Measurements from ENCODE around the gene DRG2. TPM values are rescaled to one million over a fixed set of nuclear protein-coding genes. Genes with fewer than 3 reads are reported as not detected.

DRG2 gene
- polyA plus RNA-seq, 2 donors, result 29.8 to 35.0 TPM

- Histone ChIP-seq H3K36me3 (ENCODE audit: control insufficient read depth in 2 of 2, insufficient read depth in 2 of 2, low read length in 1 of 2) (peaks cover 0 to 4% of the 10 kb centered on the region in 2 donors), H3K27ac (ENCODE audit: low read depth in 2 of 2, low read length in 1 of 2) (no peak overlapping the region), H3K4me1 (ENCODE audit: control insufficient read depth in 2 of 2, insufficient read depth in 2 of 2, low read length in 1 of 2) (no peaks in the 10 kb centered on the region), H3K27me3 (ENCODE audit: control insufficient read depth in 1 of 2, insufficient read depth in 2 of 2, low read length in 2 of 2) (no peaks in the 10 kb centered on the region), H3K9me3 (ENCODE audit: control insufficient read depth in 2 of 2, insufficient read depth in 1 of 2, low read depth in 1 of 2, low read length in 1 of 2) (no peaks in the 10 kb centered on the region), H3K4me3 (ENCODE audit: low read depth in 1 of 2, low read length in 2 of 2) (no peak overlapping the region)
Observed at GRCh38 chr17:18071751-18072150, 16.0 kb upstream of the DRG2 start.

DNA sequence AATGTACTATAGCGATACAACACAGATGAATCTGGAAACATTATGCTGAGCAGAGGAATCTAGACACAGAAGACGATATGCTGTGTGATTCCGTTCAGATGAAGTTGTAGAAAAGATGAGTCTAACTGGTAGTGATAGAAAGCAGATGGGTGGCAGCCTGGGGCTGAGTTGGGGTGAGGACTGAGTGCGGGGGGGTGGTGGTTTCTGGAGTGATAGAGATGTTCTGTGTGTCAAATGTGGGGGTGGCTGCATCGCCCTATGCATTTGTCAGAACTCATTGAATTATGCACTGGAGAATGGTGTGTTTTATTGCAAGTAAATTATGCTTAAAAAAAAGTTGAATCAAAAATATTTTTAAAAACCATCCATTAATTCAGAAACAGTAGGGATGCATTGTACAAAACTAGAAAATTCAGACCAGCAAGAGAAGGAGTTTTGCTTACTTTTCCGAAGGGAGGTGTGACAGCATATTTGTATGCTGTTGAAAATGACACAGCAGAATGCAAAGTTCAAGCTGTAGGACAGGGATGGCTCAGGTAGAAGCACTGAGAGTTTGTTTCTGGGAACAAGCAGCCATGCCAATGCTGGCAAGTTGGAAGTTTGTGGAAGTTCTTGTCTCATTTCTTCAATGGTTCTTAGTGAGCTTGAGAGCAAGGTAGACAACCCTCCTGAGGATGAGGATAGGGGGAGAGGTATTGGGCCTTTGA lies 13.0 kb upstream of the DRG2 start:
- 79 to 83% methylated on average over 6 of the region's 6 CpGs for WGBS, 2 donors
- no peak overlapping the region for H3K27ac ChIP-seq (ENCODE audit: low read depth in 2 of 2, low read length in 1 of 2)
- no peaks in the 10 kb centered on the region for H3K4me1 ChIP-seq (ENCODE audit: control insufficient read depth in 2 of 2, insufficient read depth in 2 of 2, low read length in 1 of 2)
- H3K4me3 ChIP-seq (ENCODE audit: low read depth in 1 of 2, low read length in 2 of 2), result no peak overlapping the region
- peaks cover 0 to 2% of the 10 kb centered on the region in 2 donors for H3K27me3 ChIP-seq (ENCODE audit: control insufficient read depth in 1 of 2, insufficient read depth in 2 of 2, low read length in 2 of 2)
- no peaks in the 10 kb centered on the region for H3K36me3 ChIP-seq (ENCODE audit: control insufficient read depth in 2 of 2, insufficient read depth in 2 of 2, low read length in 1 of 2)
- H3K9me3 ChIP-seq (ENCODE audit: control insufficient read depth in 2 of 2, insufficient read depth in 1 of 2, low read depth in 1 of 2, low read length in 1 of 2), result no peaks in the 10 kb centered on the region

DNA sequence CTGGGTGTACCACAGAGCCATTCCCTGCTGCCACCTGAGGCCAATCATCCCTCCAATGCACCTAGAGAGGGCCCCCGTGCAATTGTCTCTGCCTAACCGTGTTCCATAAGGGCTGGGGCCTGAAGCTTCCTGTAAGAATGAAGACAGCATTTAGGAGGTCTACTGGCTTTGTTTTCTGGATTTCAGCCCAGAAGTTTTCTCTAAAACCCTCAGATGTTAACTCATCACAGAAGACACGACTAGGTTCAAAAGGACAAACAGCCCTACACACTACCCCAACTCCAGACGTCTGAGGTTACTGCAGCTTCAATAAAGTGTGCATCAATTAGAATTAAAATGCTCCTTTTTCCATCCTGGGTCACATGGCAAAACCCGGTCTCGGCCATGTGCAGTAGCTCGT lies 10.8 kb upstream of the DRG2 start:
- Histone ChIP-seq H3K36me3 (ENCODE audit: control insufficient read depth in 2 of 2, insufficient read depth in 2 of 2, low read length in 1 of 2) (no peaks in the 10 kb centered on the region), H3K27me3 (ENCODE audit: control insufficient read depth in 1 of 2, insufficient read depth in 2 of 2, low read length in 2 of 2) (peaks cover 0 to 2% of the 10 kb centered on the region in 2 donors), H3K9me3 (ENCODE audit: control insufficient read depth in 2 of 2, insufficient read depth in 1 of 2, low read depth in 1 of 2, low read length in 1 of 2) (no peaks in the 10 kb centered on the region), H3K4me3 (ENCODE audit: low read depth in 1 of 2, low read length in 2 of 2) (no peak overlapping the region), H3K27ac (ENCODE audit: low read depth in 2 of 2, low read length in 1 of 2) (no peak overlapping the region), H3K4me1 (ENCODE audit: control insufficient read depth in 2 of 2, insufficient read depth in 2 of 2, low read length in 1 of 2) (no peaks in the 10 kb centered on the region)
- 62 to 66% methylated on average over 7 of the region's 7 CpGs for WGBS, 2 donors

DNA sequence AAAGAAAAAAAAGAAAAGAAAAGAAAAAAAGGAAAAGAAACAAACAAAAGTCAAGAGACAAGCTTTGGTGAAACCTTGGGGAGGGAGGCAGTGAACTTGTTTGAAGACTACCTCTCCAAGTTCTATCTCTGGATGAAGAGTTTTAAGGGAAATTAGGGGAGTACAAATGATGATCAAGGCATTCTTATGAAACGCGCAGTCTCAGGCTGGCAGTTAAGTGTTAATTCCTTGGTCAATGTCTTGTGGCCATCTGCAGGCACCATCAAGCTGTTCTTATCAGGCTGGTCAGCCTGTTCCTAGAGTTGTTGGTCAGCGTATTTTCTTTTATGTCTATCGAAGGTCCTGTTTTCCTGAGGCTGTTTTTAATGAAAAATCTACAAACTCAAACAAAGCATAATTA lies 8.2 kb upstream of the DRG2 start:
- Histone ChIP-seq H3K27me3 (ENCODE audit: control insufficient read depth in 1 of 2, insufficient read depth in 2 of 2, low read length in 2 of 2) (peaks cover 0 to 2% of the 10 kb centered on the region in 2 donors), H3K36me3 (ENCODE audit: control insufficient read depth in 2 of 2, insufficient read depth in 2 of 2, low read length in 1 of 2) (no peaks in the 10 kb centered on the region), H3K4me1 (ENCODE audit: control insufficient read depth in 2 of 2, insufficient read depth in 2 of 2, low read length in 1 of 2) (no peaks in the 10 kb centered on the region), H3K4me3 (ENCODE audit: low read depth in 1 of 2, low read length in 2 of 2) (no peak overlapping the region), H3K27ac (ENCODE audit: low read depth in 2 of 2, low read length in 1 of 2) (no peak overlapping the region), H3K9me3 (ENCODE audit: control insufficient read depth in 2 of 2, insufficient read depth in 1 of 2, low read depth in 1 of 2, low read length in 1 of 2) (no peaks in the 10 kb centered on the region)
- WGBS, 2 donors, result 71% methylated on average over 4 of the region's 4 CpGs

- Histone ChIP-seq H3K27ac (ENCODE audit: low read depth in 2 of 2, low read length in 1 of 2) (no peak overlapping the region), H3K4me1 (ENCODE audit: control insufficient read depth in 2 of 2, insufficient read depth in 2 of 2, low read length in 1 of 2) (peaks cover 0 to 4% of the 10 kb centered on the region in 2 donors), H3K9me3 (ENCODE audit: control insufficient read depth in 2 of 2, insufficient read depth in 1 of 2, low read depth in 1 of 2, low read length in 1 of 2) (no peaks in the 10 kb centered on the region), H3K36me3 (ENCODE audit: control insufficient read depth in 2 of 2, insufficient read depth in 2 of 2, low read length in 1 of 2) (no peaks in the 10 kb centered on the region), H3K27me3 (ENCODE audit: control insufficient read depth in 1 of 2, insufficient read depth in 2 of 2, low read length in 2 of 2) (no peaks in the 10 kb centered on the region), H3K4me3 (ENCODE audit: low read depth in 1 of 2, low read length in 2 of 2) (no peak overlapping the region)
- WGBS, 2 donors, result 83 to 85% methylated on average over 4 of the region's 4 CpGs
Observed at GRCh38 chr17:18084256-18084655, 3.5 kb upstream of the DRG2 start.

- H3K4me3 ChIP-seq (ENCODE audit: low read depth in 1 of 2, low read length in 2 of 2), result no peak overlapping the region
- no peak overlapping the region for H3K27ac ChIP-seq (ENCODE audit: low read depth in 2 of 2, low read length in 1 of 2)
- H3K27me3 ChIP-seq (ENCODE audit: control insufficient read depth in 1 of 2, insufficient read depth in 2 of 2, low read length in 2 of 2), result no peaks in the 10 kb centered on the region
- H3K36me3 ChIP-seq (ENCODE audit: control insufficient read depth in 2 of 2, insufficient read depth in 2 of 2, low read length in 1 of 2), result peaks cover 3 to 9% of the 10 kb centered on the region in 2 donors
- H3K9me3 ChIP-seq (ENCODE audit: control insufficient read depth in 2 of 2, insufficient read depth in 1 of 2, low read depth in 1 of 2, low read length in 1 of 2), result no peaks in the 10 kb centered on the region
- WGBS, 2 donors, result 98% methylated on average over 2 of the region's 2 CpGs
- peaks cover 0 to 4% of the 10 kb centered on the region in 2 donors for H3K4me1 ChIP-seq (ENCODE audit: control insufficient read depth in 2 of 2, insufficient read depth in 2 of 2, low read length in 1 of 2)
Observed at GRCh38 chr17:18089613-18090012, 1.9 kb downstream of the DRG2 start.

GRCh38 chr17:18093616-18094408 lies 6.1 kb downstream of the DRG2 start:
- H3K4me3 ChIP-seq (ENCODE audit: low read depth in 1 of 2, low read length in 2 of 2), result no peak overlapping the region
- H3K9me3 ChIP-seq (ENCODE audit: control insufficient read depth in 2 of 2, insufficient read depth in 1 of 2, low read depth in 1 of 2, low read length in 1 of 2), result no peaks in the 10 kb centered on the region
- peaks cover 0 to 2% of the 10 kb centered on the region in 2 donors for H3K4me1 ChIP-seq (ENCODE audit: control insufficient read depth in 2 of 2, insufficient read depth in 2 of 2, low read length in 1 of 2)
- peaks cover 14 to 34% of the 10 kb centered on the region in 2 donors for H3K36me3 ChIP-seq (ENCODE audit: control insufficient read depth in 2 of 2, insufficient read depth in 2 of 2, low read length in 1 of 2)
- no peak overlapping the region for H3K27ac ChIP-seq (ENCODE audit: low read depth in 2 of 2, low read length in 1 of 2)
- 78 to 79% methylated on average over 15 of the region's 15 CpGs for WGBS, 2 donors
- no peaks in the 10 kb centered on the region for H3K27me3 ChIP-seq (ENCODE audit: control insufficient read depth in 1 of 2, insufficient read depth in 2 of 2, low read length in 2 of 2)

GRCh38 chr17:18094409-18094807 lies 6.7 kb downstream of the DRG2 start:
- WGBS, 2 donors, result 94 to 97% methylated on average over 10 of the region's 10 CpGs
- Histone ChIP-seq H3K4me3 (ENCODE audit: low read depth in 1 of 2, low read length in 2 of 2) (no peak overlapping the region), H3K27ac (ENCODE audit: low read depth in 2 of 2, low read length in 1 of 2) (no peak overlapping the region), H3K36me3 (ENCODE audit: control insufficient read depth in 2 of 2, insufficient read depth in 2 of 2, low read length in 1 of 2) (peaks cover 14 to 37% of the 10 kb centered on the region in 2 donors), H3K9me3 (ENCODE audit: control insufficient read depth in 2 of 2, insufficient read depth in 1 of 2, low read depth in 1 of 2, low read length in 1 of 2) (no peaks in the 10 kb centered on the region), H3K27me3 (ENCODE audit: control insufficient read depth in 1 of 2, insufficient read depth in 2 of 2, low read length in 2 of 2) (no peaks in the 10 kb centered on the region), H3K4me1 (ENCODE audit: control insufficient read depth in 2 of 2, insufficient read depth in 2 of 2, low read length in 1 of 2) (no peaks in the 10 kb centered on the region)

GRCh38 chr17:18099516-18099915 lies 11.8 kb downstream of the DRG2 start:
- Histone ChIP-seq H3K9me3 (ENCODE audit: control insufficient read depth in 2 of 2, insufficient read depth in 1 of 2, low read depth in 1 of 2, low read length in 1 of 2) (no peaks in the 10 kb centered on the region), H3K4me3 (ENCODE audit: low read depth in 1 of 2, low read length in 2 of 2) (no peak overlapping the region), H3K27ac (ENCODE audit: low read depth in 2 of 2, low read length in 1 of 2) (no peak overlapping the region), H3K36me3 (ENCODE audit: control insufficient read depth in 2 of 2, insufficient read depth in 2 of 2, low read length in 1 of 2) (peaks cover 33 to 58% of the 10 kb centered on the region in 2 donors), H3K27me3 (ENCODE audit: control insufficient read depth in 1 of 2, insufficient read depth in 2 of 2, low read length in 2 of 2) (no peaks in the 10 kb centered on the region), H3K4me1 (ENCODE audit: control insufficient read depth in 2 of 2, insufficient read depth in 2 of 2, low read length in 1 of 2) (no peaks in the 10 kb centered on the region)
- 89 to 91% methylated on average over 14 of the region's 14 CpGs for WGBS, 2 donors

Measured in esophagus (tissue), 2 donors.